Spleen (tissue), 11 donors: Measurements from ENCODE around the gene ZNF124. TPM values are rescaled to one million over a fixed set of nuclear protein-coding genes. Genes with fewer than 3 reads are reported as not detected.
"Not testable (repeated sequence)": the region's sequence is repeated elsewhere in the genome, so short reads cannot be mapped to it uniquely, and the experiment has no call there.

Experiments used
- DNase-seq: peaks from one replicate; pipeline ENCODE4 v3.0.0-alpha.2; 2020
- H3K27ac ChIP-seq, 8 donors: fragments of 200-600 bp; sonication (generic) in 7 of 8; 1 replicate in 4 of 8; 2 replicates in 4 of 8; pipeline versions ENCODE4 v1.5.0 to v1.8.0; 2016 to 2021; ENCODE audit warnings: inconsistent platforms in 4 of 8, mild to moderate bottlenecking in 4 of 8, moderate library complexity in 1 of 8
- H3K27me3 ChIP-seq, 7 donors: fragments of 200-600 bp; sonication (generic) in 6 of 7; replicated peaks in 1 of 7; 1 replicate in 4 of 7; 2 replicates in 3 of 7; pipeline versions ENCODE4 v1.5.0 to v1.8.0; 2016 to 2021; ENCODE audit warnings: inconsistent platforms in 3 of 7, mild to moderate bottlenecking in 1 of 7
- H3K36me3 ChIP-seq, 6 donors: fragments of 200-600 bp; sonication (generic) in 5 of 6; 1 replicate in 4 of 6; 2 replicates in 2 of 6; pipeline versions ENCODE4 v1.5.0 to v1.8.0; 2016 to 2021; ENCODE audit warnings: inconsistent platforms in 2 of 6
- H3K4me1 ChIP-seq, 6 donors: fragments of 200-600 bp; sonication (generic) in 5 of 6; 1 replicate in 3 of 6; 2 replicates in 3 of 6; pipeline versions ENCODE4 v1.5.0 to v1.8.0; 2016 to 2021; ENCODE audit warnings: inconsistent platforms in 3 of 6
- H3K4me3 ChIP-seq, 8 donors: fragments of 200-600 bp; sonication (generic) in 7 of 8; 1 replicate in 4 of 8; 2 replicates in 4 of 8; pipeline versions ENCODE4 v1.5.0 to v1.8.0; 2016 to 2021; ENCODE audit warnings: inconsistent platforms in 4 of 8, mild to moderate bottlenecking in 4 of 8, moderate library complexity in 2 of 8
- H3K9me3 ChIP-seq, 8 donors: fragments of 200-600 bp; sonication (generic) in 7 of 8; 1 replicate in 4 of 8; 2 replicates in 4 of 8; pipeline versions ENCODE4 v1.5.0 to v1.8.0; 2016 to 2021; ENCODE audit warnings: inconsistent platforms in 4 of 8
- POLR2A ChIP-seq, 3 donors: fragments of 450-650 bp; IDR thresholded peaks; one replicate each; pipeline ENCODE4 v1.5.1; 2017; ENCODE audit warnings: antibody characterized with exemption in 3 of 3, mild to moderate bottlenecking in 1 of 3
- POLR2AphosphoS5 ChIP-seq, 3 donors: sonication (generic); formaldehyde crosslinking; IDR thresholded peaks; one replicate each; pipeline ENCODE4 v1.5.1; 2017; ENCODE audit warnings: antibody characterized with exemption in 3 of 3
- WGBS, 5 donors: extraction: QIAGEN DNeasy Blood & Tissue Kit in 3 of 5; methylation state at CpG; one replicate each; pipeline versions ENCODE4 v1.1.5 to v1.1.7; 2013 to 2018; 5-methylcytosine and 5-hydroxymethylcytosine counted together
- intact Hi-C: fragments of 100-400 bp; cut with DNase I; formaldehyde crosslinking; loops from one replicate; pipeline ENCODE4 v1.15.0; 2023; ENCODE audit warnings: low total_unique reads
- polyA plus RNA-seq, 3 donors: library from polyadenylated mRNA; stranded (reverse); fragments of 200-250 nt; gene quantifications; one replicate each; pipeline ENCODE4 v1.2.1, GENCODE V29; 2013
- total RNA-seq, 7 donors: library from RNA; depleted of rRNA in 3 of 7; stranded (reverse); fragments of >200 nt in 3 of 7; fragmentation: NEBNext Ultra II Directional in 4 of 7; extraction: Animal tissue kit (Norgen Biotek cat#: 25700) in 4 of 7; gene quantifications; one replicate each; pipeline versions ENCODE4 v1.1.0 to v1.2.1, GENCODE V29; 2016 to 2021
- TF ChIP-seq, protein P1 (sequence below), 11 experiments: fragments of 200-600 bp in 7 of 11; fragments of 450-650 bp in 4 of 11; sonication (generic) in 4 of 11; IDR thresholded peaks in 8 of 11; conservative IDR thresholded peaks in 3 of 11; 1 replicate in 7 of 11; 2 replicates in 4 of 11; pipeline versions ENCODE4 v1.4.0 to v1.8.0; 2016 to 2021; ENCODE audit warnings: antibody characterized with exemption in 11 of 11, inconsistent platforms in 4 of 11, mild to moderate bottlenecking in 1 of 11
- donor health status: healthy with polysubstance abuse.
- donor health status: DM: no; HTN: no; CAD: no; lungs with moderate emphysema.
- donor health status: DM: no; HTN: no; CAD: no.
- donor health status: Bipolar disorder and iron deficiency.
- donor health status: healthy.
- donor health status: DM: no; HTN: no; CAD: no.
- donor health status: DM: yes; HTN: yes; CAD: no.

Gene ZNF124
- total and polyA plus RNA-seq, 10 donors, result 2.7 to 44.5 (median 37.4) TPM

DNA sequence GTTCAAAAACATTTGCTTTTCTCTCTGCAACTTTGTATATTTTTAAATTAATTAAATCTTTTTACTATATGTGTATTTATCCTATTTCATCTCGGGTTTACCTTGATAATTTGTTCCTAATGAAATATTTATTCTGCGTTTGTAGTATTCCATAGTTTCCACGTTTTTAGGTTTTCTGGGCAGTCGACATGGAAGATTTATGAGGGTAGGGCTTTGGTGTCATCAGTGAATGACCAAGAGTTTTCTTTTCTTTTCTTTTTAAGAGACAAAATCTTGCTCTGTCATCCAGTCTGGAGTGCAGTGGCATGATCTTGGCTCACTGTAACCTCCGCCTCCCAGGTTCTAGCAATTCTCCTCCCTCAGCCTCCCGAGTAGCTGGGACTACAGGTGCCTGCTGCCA lies 50.4 kb downstream of the ZNF124 start:
- Histone ChIP-seq H3K9me3 (peaks cover 0 to 27% (median 4%) of the 10 kb centered on the region in 8 donors), H3K4me3 (no peak overlapping the region), H3K27ac (no peak overlapping the region), H3K27me3 (no peaks in the 10 kb centered on the region), H3K36me3 (no peaks in the 10 kb centered on the region), H3K4me1 (peaks cover 0 to 4% (median 0%) of the 10 kb centered on the region in 6 donors)
- intact Hi-C loops, result no loop called here
- 78 to 85% (median 79%) methylated on average over 6 of the region's 6 CpGs for WGBS, 5 donors
- no peak for DNase-seq
- TF ChIP-seq, protein P1, sequence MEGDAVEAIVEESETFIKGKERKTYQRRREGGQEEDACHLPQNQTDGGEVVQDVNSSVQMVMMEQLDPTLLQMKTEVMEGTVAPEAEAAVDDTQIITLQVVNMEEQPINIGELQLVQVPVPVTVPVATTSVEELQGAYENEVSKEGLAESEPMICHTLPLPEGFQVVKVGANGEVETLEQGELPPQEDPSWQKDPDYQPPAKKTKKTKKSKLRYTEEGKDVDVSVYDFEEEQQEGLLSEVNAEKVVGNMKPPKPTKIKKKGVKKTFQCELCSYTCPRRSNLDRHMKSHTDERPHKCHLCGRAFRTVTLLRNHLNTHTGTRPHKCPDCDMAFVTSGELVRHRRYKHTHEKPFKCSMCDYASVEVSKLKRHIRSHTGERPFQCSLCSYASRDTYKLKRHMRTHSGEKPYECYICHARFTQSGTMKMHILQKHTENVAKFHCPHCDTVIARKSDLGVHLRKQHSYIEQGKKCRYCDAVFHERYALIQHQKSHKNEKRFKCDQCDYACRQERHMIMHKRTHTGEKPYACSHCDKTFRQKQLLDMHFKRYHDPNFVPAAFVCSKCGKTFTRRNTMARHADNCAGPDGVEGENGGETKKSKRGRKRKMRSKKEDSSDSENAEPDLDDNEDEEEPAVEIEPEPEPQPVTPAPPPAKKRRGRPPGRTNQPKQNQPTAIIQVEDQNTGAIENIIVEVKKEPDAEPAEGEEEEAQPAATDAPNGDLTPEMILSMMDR (IDR thresholded peaks at IDR 0.05 in 8 of 11, conservative IDR thresholded peaks at IDR 0.05 in 3 of 11), result no peak
- no peak for TF ChIP-seq POLR2AphosphoS5 (IDR thresholded peaks at IDR 0.05)

DNA sequence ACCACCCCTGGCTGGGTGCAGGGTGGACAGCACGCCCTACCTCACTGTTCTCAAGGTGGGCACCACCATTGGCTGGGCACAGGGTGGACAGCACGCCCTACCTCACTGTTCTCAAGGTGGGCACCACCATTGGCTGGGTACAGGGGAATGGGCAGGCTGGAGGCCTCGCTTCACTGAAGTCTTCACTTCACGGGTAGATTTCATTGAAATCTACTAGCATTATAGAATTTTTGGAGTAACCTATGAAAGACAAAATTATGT lies 51.5 kb downstream of the ZNF124 start:
- intact Hi-C loops, result not testable (repeated sequence)

DNA sequence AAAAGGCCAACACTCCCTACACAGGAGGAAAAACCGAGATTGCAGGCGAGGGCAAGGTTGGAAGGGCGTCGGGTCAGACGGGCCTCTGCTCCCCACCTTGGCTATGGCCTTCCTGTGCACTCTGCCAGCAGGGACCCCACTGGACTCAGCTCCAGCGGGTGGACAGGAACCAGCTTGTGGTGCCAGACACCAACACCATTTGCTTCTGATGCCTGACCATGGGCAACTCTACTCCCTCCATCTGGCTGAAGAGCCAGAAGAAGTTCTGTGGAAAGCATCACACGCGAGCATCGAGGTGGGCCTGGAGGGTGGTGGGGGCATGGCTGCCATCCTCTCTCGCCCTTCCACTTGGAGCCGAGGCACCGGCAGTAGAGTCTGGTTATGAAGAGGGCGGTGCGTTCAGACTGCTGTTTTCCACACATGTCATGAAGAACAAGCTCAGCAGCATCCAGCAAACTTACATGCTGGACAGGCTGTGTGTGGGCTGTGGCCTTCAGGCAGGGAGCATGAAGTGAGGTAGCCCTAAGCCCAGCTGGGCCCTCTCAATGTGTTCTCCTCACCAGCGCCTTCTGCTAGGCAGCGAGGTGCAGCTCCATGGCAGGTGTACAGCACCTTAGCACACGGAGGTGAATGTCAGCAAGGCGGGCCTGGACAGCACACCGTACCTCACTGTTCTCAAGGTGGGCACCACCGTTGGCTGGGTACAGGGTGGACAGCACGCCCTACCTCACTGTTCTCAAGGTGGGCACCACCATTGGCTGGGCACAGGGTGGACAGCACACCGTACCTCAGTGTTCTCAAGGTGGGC lies 52.0 kb downstream of the ZNF124 start:
- Histone ChIP-seq H3K9me3 (peaks cover 0 to 24% (median 4%) of the 10 kb centered on the region in 8 donors), H3K27ac (no peak overlapping the region), H3K4me3 (no peak overlapping the region), H3K4me1 (no peaks in the 10 kb centered on the region), H3K27me3 (no peaks in the 10 kb centered on the region), H3K36me3 (no peaks in the 10 kb centered on the region)
- TF ChIP-seq, protein P1 (IDR thresholded peaks at IDR 0.05 in 8 of 11, conservative IDR thresholded peaks at IDR 0.05 in 3 of 11), result no peak
- TF ChIP-seq POLR2A (IDR thresholded peaks at IDR 0.05), result no peak
- intact Hi-C loops, result no loop called here
- DNase-seq, result no peak
- WGBS, 5 donors, result 93 to 96% (median 95%) methylated on average over 16 to 22 of the region's 22 CpGs

More for the DNA sequence above, 51.5 kb downstream of the ZNF124 start:
- not testable (repeated sequence) for H3K4me3 ChIP-seq, H3K4me1 ChIP-seq, H3K27me3 ChIP-seq, H3K36me3 ChIP-seq, H3K27ac ChIP-seq, DNase-seq
- H3K9me3 ChIP-seq, result peaks cover 0 to 27% (median 4%) of the 10 kb centered on the region in 8 donors
- WGBS, 5 donors, result 80 to 97% (median 90%) methylated on average over 4 of the region's 4 CpGs

DNA sequence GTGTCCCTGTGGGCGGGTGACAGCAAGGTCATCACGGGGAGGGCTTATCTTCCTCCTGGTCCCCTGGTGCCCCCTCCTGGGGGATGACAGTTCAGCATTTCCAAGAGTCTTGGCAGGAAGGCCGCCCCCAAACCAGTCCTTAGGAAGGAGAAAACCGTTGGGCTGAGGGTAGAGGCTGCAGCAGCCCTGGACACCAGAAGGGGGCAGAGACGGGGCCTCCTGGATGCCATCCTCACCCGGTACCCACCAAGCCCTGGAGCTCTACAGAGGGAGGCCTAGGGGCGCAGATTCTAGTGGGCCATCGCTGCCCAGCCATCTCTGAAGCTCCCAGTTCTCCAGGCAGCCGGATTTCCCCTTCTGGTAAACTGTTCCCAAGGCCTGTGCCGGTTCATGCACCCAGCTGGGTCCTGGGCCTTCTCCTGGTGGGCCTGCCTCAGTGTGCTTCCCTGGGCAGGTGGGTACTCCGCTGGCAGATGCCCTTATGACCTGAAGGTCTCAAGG lies 52.8 kb downstream of the ZNF124 start:
- H3K4me1 ChIP-seq, result no peaks in the 10 kb centered on the region
- H3K4me3 ChIP-seq, result no peak overlapping the region
- intact Hi-C loops, result no loop called here
- no peak overlapping the region for H3K27ac ChIP-seq
- H3K36me3 ChIP-seq, result no peaks in the 10 kb centered on the region
- WGBS, 5 donors, result 69 to 84% (median 76%) methylated on average over 1 to 11 of the region's 11 CpGs
- DNase-seq, result peak; percentile 70
- H3K27me3 ChIP-seq, result no peaks in the 10 kb centered on the region
- H3K9me3 ChIP-seq, result peaks cover 0 to 16% (median 4%) of the 10 kb centered on the region in 8 donors
- TF ChIP-seq, protein P1 (IDR thresholded peaks at IDR 0.05 in 8 of 11, conservative IDR thresholded peaks at IDR 0.05 in 3 of 11), result peak in 2 of 11 experiments; percentile 12 to 19
- TF ChIP-seq POLR2A (IDR thresholded peaks at IDR 0.05), result no peak
